H9 (cell line): Measurements from ENCODE around the gene CALR. TPM values are rescaled to one million over a fixed set of nuclear protein-coding genes. Genes with fewer than 3 reads are reported as not detected.

Experiments used
- DNase-seq: peaks from one replicate; pipeline ENCODE4 v3.0.0-alpha.2; 2017
- H2AFZ ChIP-seq: one replicate; pipeline ENCODE4 v1.6.1; 2013; ENCODE audit warnings: mild to moderate bottlenecking, low read length, control low read depth, moderate library complexity
- H2AK5ac ChIP-seq: 2 replicates; pipeline ENCODE4 v1.6.1; 2013; ENCODE audit warnings: low read length, control low read depth, mixed read lengths; ENCODE audit not compliant: insufficient read length
- H2BK120ac ChIP-seq: one replicate; pipeline ENCODE4 v1.6.1; 2013; ENCODE audit warnings: low read depth, mild to moderate bottlenecking, low read length, control low read depth, inconsistent platforms; ENCODE audit not compliant: poor library complexity, severe bottlenecking
- H2BK12ac ChIP-seq: 2 replicates; pipeline ENCODE4 v1.6.1; 2013; ENCODE audit warnings: low read length, control low read depth, mixed read lengths, low read depth; ENCODE audit not compliant: insufficient read length
- H2BK15ac ChIP-seq: 2 replicates; pipeline ENCODE4 v1.6.1; 2013; ENCODE audit warnings: low read depth, low read length, control low read depth
- H2BK20ac ChIP-seq: one replicate; pipeline ENCODE4 v1.6.1; 2013; ENCODE audit warnings: low read depth, mild to moderate bottlenecking, low read length, control low read depth, inconsistent platforms; ENCODE audit not compliant: poor library complexity, severe bottlenecking
- H2BK5ac ChIP-seq: 2 replicates; pipeline ENCODE4 v1.6.1; 2013; ENCODE audit warnings: low read length, control low read depth, mixed read lengths; ENCODE audit not compliant: insufficient read length
- H3K14ac ChIP-seq: 2 replicates; pipeline ENCODE4 v1.6.1; 2013; ENCODE audit warnings: low read length, control low read depth; ENCODE audit not compliant: insufficient read depth
- H3K18ac ChIP-seq: 2 replicates; pipeline ENCODE4 v1.6.1; 2013; ENCODE audit warnings: low read depth, mild to moderate bottlenecking, mixed read lengths, low read length, control low read depth; ENCODE audit not compliant: insufficient read length
- H3K23ac ChIP-seq: 2 replicates; pipeline ENCODE4 v1.6.1; 2013; ENCODE audit warnings: low read length, control low read depth, mixed read lengths, low read depth; ENCODE audit not compliant: insufficient read length
- H3K23me2 ChIP-seq: 2 replicates; pipeline ENCODE4 v1.6.1; 2013; ENCODE audit warnings: low read depth, mild to moderate bottlenecking, mixed read lengths, low read length, control low read depth; ENCODE audit not compliant: insufficient read length, poor library complexity, severe bottlenecking
- H3K27ac ChIP-seq: 2 replicates; pipeline ENCODE4 v1.5.1; 2013; ENCODE audit warnings: low read length, control low read depth, mixed read lengths, low read depth; ENCODE audit not compliant: insufficient read length
- H3K27me3 ChIP-seq: 2 replicates; pipeline ENCODE4 v1.6.1; 2013; ENCODE audit warnings: low read length, control low read depth, inconsistent platforms; ENCODE audit not compliant: insufficient read depth
- H3K4ac ChIP-seq: 2 replicates; pipeline ENCODE4 v1.6.1; 2013; ENCODE audit warnings: low read depth, mild to moderate bottlenecking, control low read depth, inconsistent platforms, low read length, moderate library complexity
- H3K4me1 ChIP-seq: 2 replicates; pipeline ENCODE4 v1.6.1; 2013; ENCODE audit warnings: low read length, control low read depth, inconsistent platforms; ENCODE audit not compliant: insufficient read depth
- H3K4me2 ChIP-seq: 2 replicates; pipeline ENCODE4 v1.6.1; 2013; ENCODE audit warnings: low read length, control low read depth, mixed read lengths; ENCODE audit not compliant: insufficient read length, insufficient read depth
- H3K56ac ChIP-seq: 2 replicates; pipeline ENCODE4 v1.6.1; 2013; ENCODE audit warnings: low read depth, mild to moderate bottlenecking, mixed read lengths, low read length, control low read depth; ENCODE audit not compliant: insufficient read length
- H3K79me1 ChIP-seq: 2 replicates; pipeline ENCODE4 v1.6.1; 2013; ENCODE audit warnings: low read depth, mild to moderate bottlenecking, moderate library complexity, low read length, control low read depth, inconsistent platforms; ENCODE audit not compliant: insufficient read depth, poor library complexity, severe bottlenecking
- H3K79me2 ChIP-seq: 2 replicates; pipeline ENCODE4 v1.6.1; 2013; ENCODE audit warnings: low read length, control low read depth, inconsistent platforms; ENCODE audit not compliant: insufficient read depth
- H3K9ac ChIP-seq: 2 replicates; pipeline ENCODE4 v1.6.1; 2013; ENCODE audit warnings: low read length, control low read depth, mixed read lengths; ENCODE audit not compliant: insufficient read length; ENCODE audit errors: extremely low read depth
- H3K9me3 ChIP-seq: one replicate; pipeline ENCODE4 v1.6.1; 2013; ENCODE audit warnings: low read depth, low read length, inconsistent platforms; ENCODE audit not compliant: control insufficient read depth
- H3T11ph ChIP-seq: one replicate; pipeline ENCODE4 v1.6.1; 2013; ENCODE audit warnings: mild to moderate bottlenecking, low read length, control low read depth, inconsistent platforms
- H4K20me1 ChIP-seq: one replicate; pipeline ENCODE4 v1.6.1; 2013; ENCODE audit not compliant: control insufficient read depth, insufficient read length, insufficient read depth
- H4K5ac ChIP-seq: 2 replicates; pipeline ENCODE4 v1.6.1; 2013; ENCODE audit warnings: low read depth, mild to moderate bottlenecking, mixed read lengths, low read length, control low read depth; ENCODE audit not compliant: insufficient read length
- H4K8ac ChIP-seq: replicated peaks from 2 replicates; pipeline ENCODE4 v1.6.1; 2013; ENCODE audit warnings: low read length, control low read depth, mixed read lengths, low read depth; ENCODE audit not compliant: insufficient read length
- H4K91ac ChIP-seq: 2 replicates; pipeline ENCODE4 v1.6.1; 2013; ENCODE audit warnings: low read depth, mild to moderate bottlenecking, moderate library complexity, mixed read lengths, low read length, control low read depth; ENCODE audit not compliant: insufficient read length
- H3K27ac Mint-ChIP-seq, 3 experiments: 2 replicates in 2 of 3; 3 replicates in 1 of 3; pipeline ENCODE4 v1.8.0; 2020 to 2021; ENCODE audit warnings: mixed read lengths in 3 of 3, mild to moderate bottlenecking in 1 of 3, moderate library complexity in 1 of 3
- H3K27me3 Mint-ChIP-seq: 2 replicates; pipeline ENCODE4 v1.8.0; 2021; ENCODE audit warnings: low read depth, mild to moderate bottlenecking, moderate library complexity, mixed read lengths
- H3K36me3 Mint-ChIP-seq, 3 experiments: 2 replicates in 2 of 3; 3 replicates in 1 of 3; pipeline ENCODE4 v1.8.0; 2020 to 2021; ENCODE audit warnings: low read depth in 3 of 3, mixed read lengths in 3 of 3; ENCODE audit not compliant: insufficient read depth in 1 of 3
- H3K4me1 Mint-ChIP-seq, 2 experiments: 2 replicates each; pipeline ENCODE4 v1.8.0; 2020; ENCODE audit warnings: mixed read lengths in 2 of 2
- H3K4me3 Mint-ChIP-seq, 2 experiments: 2 replicates in 1 of 2; 3 replicates in 1 of 2; pipeline ENCODE4 v1.8.0; 2020 to 2021; ENCODE audit warnings: mild to moderate bottlenecking in 2 of 2, mixed read lengths in 2 of 2, moderate library complexity in 1 of 2
- H3K9me3 Mint-ChIP-seq, 2 experiments: 2 replicates in 1 of 2; 3 replicates in 1 of 2; pipeline ENCODE4 v1.8.0; 2020; ENCODE audit warnings: mild to moderate bottlenecking in 2 of 2, mixed read lengths in 2 of 2, moderate library complexity in 1 of 2
- CTCF ChIP-seq: fragments of 200-600 bp; sonication (generic); conservative IDR thresholded peaks from 3 replicates; pipeline ENCODE4 v1.8.0; 2021; ENCODE audit warnings: antibody characterized with exemption, mild to moderate bottlenecking
- WGBS: extraction: QIAGEN DNeasy Blood & Tissue Kit; methylation state at CpG from one replicate; pipeline ENCODE4 v1.1.7; 2013; ENCODE audit warnings: missing lambda C conversion rate, low lambda C conversion rate, mixed read lengths; ENCODE audit not compliant: insufficient read length; ENCODE audit errors: extremely low coverage; 5-methylcytosine and 5-hydroxymethylcytosine counted together
- total RNA-seq: library from RNA; stranded (reverse); gene quantifications from 2 replicates; pipeline ENCODE4 v1.2.1, GENCODE V29; 2021

Gene CALR
- total RNA-seq, 1 experiment from 2014 or later = 887 TPM

- H3K56ac ChIP-seq = no peak overlapping the region
- peaks cover 4% of the 10 kb centered on the region for H3K23me2 ChIP-seq
- peaks cover 9% of the 10 kb centered on the region; the same call in 1 of the 2 replicates for H3K79me2 ChIP-seq
- no peaks in the 10 kb centered on the region for H3K4me1 ChIP-seq
- no peak for DNase-seq
- no peak overlapping the region for H2AK5ac ChIP-seq
- Mint-ChIP-seq H3K4me1 (peaks cover 10 to 13% of the 10 kb centered on the region in 2 experiments), H3K4me3 (no peak overlapping the region), H3K27ac (no peak overlapping the region), H3K36me3 (peaks cover 37 to 62% (median 52%) of the 10 kb centered on the region in 3 experiments; a peak in 6 of 7 replicates), H3K9me3 (no peaks in the 10 kb centered on the region), H3K27me3 (no peaks in the 10 kb centered on the region; the same call in 1 of the 2 replicates)
- no peak overlapping the region for H3K9ac ChIP-seq
- H3K27me3 ChIP-seq = no peaks in the 10 kb centered on the region
- no peak overlapping the region for H2BK120ac ChIP-seq
- H3K4me2 ChIP-seq = no peak overlapping the region
- H2BK5ac ChIP-seq = no peak overlapping the region
- TF ChIP-seq CTCF = no peak
- no CpG with 5 or more reads among the region's 19 CpGs for WGBS
- H3T11ph ChIP-seq = no peak overlapping the region
- no peak overlapping the region for H3K27ac ChIP-seq
- H3K9me3 ChIP-seq = no peaks in the 10 kb centered on the region
- H3K79me1 ChIP-seq = peaks cover 6% of the 10 kb centered on the region
- H3K18ac ChIP-seq = no peak overlapping the region
- no peak overlapping the region for H2BK12ac ChIP-seq
- no peak overlapping the region for H4K91ac ChIP-seq
- no peak overlapping the region for H2BK15ac ChIP-seq
- H2BK20ac ChIP-seq = no peak overlapping the region
- H3K14ac ChIP-seq = no peak overlapping the region
- no peak overlapping the region for H4K8ac ChIP-seq
- no peak overlapping the region for H2AFZ ChIP-seq
- H3K4ac ChIP-seq = no peak overlapping the region
- H4K5ac ChIP-seq = no peak overlapping the region
- H3K23ac ChIP-seq = no peak overlapping the region
- peaks cover 5% of the 10 kb centered on the region for H4K20me1 ChIP-seq
These were observed 8.3 kb upstream of the CALR start for GRCh38 chr19:12930002-12930645.
